DMS 273 treated with DMSO at 0.1 percent for 48 hours (cell line): ENCODE data around the gene SLC12A2.

Experiments
- DNase-seq: peaks from one replicate; lab custom pipeline; 2025; lab: John Stamatoyannopoulos, UW

Gene SLC12A2

GRCh38 chr5:128097224-128097623 is 13.7 kb downstream of the SLC12A2 start:
- DNase-seq: no peak

DNA sequence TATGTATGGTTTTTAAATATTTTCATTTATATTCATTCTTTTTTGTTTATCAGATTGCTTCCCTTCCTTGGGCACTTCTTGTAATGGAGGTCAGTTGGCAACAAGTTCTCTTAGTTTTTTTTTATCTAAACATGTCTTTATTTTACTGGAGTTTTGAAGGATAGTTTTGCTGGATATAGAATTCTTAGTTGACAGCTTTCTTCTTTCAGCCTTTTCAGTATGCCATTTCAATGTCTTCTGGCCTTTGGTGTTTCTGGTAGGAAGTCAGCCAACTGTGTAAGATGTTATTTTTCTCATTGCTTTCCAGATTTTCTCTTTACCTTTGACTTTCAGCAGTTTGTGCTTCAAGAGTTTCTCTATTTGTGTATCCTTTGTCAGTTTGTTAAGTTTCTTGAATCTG is 14.2 kb downstream of the SLC12A2 start:
- DNase-seq: no peak

GRCh38 chr5:128099944-128100343 is 16.4 kb downstream of the SLC12A2 start:
- DNase-seq: no peak

- no peak for DNase-seq
Observed at GRCh38 chr5:128100860-128101557, 17.4 kb downstream of the SLC12A2 start.

GRCh38 chr5:128101676-128102075 is 18.1 kb downstream of the SLC12A2 start:
- DNase-seq: peak; percentile 49

GRCh38 chr5:128105203-128105602 is 21.6 kb downstream of the SLC12A2 start:
- no peak for DNase-seq

DNA sequence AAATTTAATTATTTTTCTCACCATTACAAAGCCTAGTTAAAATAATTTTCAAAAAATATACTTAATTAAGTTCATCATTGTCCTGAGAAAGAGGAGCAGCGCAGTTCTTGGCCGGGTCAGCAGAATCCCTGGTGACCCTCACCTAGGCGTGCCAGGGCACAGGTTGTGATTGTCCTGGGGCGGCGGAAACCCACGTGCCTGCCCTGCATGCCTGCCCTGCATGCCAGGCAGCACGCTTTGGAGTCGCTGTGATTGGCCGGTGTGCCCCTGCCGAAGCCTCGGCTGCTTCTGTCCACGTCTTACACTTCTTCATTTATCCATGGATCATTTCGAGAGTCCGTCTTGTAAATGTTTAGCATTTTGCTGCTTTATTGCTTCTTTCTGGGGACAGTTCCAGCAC is 25.6 kb downstream of the SLC12A2 start:
- no peak for DNase-seq

DNA sequence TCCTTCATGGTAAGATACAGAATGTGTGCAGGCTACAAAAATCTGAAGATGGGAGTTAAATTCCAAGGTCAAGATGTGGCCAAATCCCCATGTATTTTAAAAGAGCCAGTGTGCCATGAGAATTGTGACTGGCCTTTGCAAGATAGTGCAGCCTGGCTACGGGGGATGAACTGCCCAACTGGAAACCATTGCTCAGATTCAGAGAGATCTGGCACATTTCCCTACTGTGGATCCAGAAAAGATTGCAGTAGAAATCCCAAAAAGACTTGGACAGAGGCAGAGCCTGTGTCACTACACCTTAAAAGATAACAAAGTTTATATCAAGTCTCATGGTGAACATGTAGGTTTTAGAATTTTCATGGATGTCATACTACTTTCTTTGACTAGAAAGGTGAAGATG is 26.2 kb downstream of the SLC12A2 start:
- DNase-seq: no peak

GRCh38 chr5:128111818-128112448 is 28.4 kb downstream of the SLC12A2 start:
- no peak for DNase-seq

GRCh38 chr5:128116445-128116844 is 32.9 kb downstream of the SLC12A2 start:
- DNase-seq: no peak

DNA sequence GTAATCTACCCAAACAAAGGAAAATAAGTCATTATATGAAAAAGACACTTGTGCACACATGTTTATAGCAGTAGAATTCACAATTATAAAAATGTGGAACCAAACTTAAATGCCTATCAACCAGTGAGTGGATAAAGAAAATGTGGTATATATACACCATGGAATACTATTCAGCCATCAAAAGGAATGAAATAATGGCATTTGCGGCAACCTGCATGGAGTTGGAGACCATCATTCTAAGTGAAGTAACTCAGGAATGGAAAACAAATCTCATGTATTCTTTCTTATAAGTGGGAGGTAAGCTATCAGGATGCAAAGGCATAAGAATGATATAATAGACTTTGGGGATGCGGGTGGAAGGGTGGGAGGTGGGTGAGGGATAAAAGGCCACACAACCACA is 34.6 kb downstream of the SLC12A2 start:
- DNase-seq: no peak

- no peak for DNase-seq
Observed at GRCh38 chr5:128121651-128122050, 38.1 kb downstream of the SLC12A2 start.

GRCh38 chr5:128123936-128124335 is 40.4 kb downstream of the SLC12A2 start:
- no peak for DNase-seq

- DNase-seq: no peak
Observed at GRCh38 chr5:128126241-128126640, 42.7 kb downstream of the SLC12A2 start.

- no peak for DNase-seq
Observed at GRCh38 chr5:128132499-128132898, 48.9 kb downstream of the SLC12A2 start.

DNA sequence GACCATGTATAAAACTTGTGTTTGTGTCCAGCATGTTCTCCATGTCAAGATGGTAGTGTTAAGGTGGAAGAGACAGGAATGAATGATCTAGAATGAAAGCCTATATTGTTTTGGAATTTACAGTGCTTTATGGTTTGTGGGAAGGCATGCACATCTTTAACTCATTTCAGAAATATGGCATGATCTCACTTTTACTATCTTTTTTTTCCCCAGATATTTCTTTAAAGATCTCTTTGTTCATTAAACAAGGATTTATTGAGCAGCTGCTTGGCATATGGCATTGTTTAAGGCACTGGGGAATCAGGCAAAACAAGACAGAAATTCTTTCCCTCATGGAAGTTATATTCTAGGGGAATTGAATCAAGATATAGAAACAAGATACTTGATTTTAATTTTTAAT is 51.7 kb downstream of the SLC12A2 start:
- no peak for DNase-seq

- DNase-seq: no peak
Observed at GRCh38 chr5:128143911-128144310, 60.3 kb downstream of the SLC12A2 start.

DNA sequence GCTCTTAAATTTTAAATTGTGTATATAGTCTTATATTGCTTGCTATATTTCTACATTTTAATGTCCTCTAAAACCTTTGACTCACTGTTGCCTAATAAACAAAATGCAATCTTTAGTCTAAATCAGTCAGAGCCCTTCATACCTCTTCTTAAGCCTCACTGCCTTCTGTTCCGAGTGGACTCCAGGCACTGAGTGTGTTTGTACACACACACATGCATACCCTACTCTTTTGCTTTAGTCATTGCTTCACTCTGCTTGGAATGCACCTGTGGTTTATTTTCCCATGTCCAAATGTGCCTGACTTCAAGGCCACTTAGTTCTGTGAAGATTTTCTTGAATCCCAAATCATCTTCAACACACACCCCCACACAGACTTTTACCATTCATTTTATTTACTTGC is 60.9 kb downstream of the SLC12A2 start:
- no peak for DNase-seq

GRCh38 chr5:128146671-128147070 is 63.1 kb downstream of the SLC12A2 start:
- DNase-seq: no peak

GRCh38 chr5:128154943-128155342 is 71.4 kb downstream of the SLC12A2 start:
- DNase-seq: no peak

DNA sequence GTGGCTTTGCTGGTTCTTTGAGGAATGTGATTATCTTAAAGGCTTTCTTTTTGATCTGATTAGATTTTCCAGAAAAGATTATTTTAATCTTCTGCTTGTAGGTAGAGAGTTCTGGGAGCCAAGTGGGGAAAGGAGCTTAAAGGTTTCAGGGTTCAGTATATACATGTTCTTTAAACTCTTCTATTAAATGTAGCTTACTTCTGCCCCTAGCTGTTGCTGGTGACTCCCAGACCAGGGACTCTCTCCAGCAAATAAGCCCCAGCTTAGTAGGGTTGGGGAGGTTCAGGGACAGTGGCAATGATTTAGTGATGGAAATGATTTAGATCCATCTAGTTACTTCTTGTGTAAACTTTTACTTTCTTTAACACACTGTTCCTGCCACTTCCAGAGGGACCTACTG is 72.2 kb downstream of the SLC12A2 start:
- DNase-seq: no peak

- no peak for DNase-seq
Observed at GRCh38 chr5:128156521-128156920, 73.0 kb downstream of the SLC12A2 start.

GRCh38 chr5:128158342-128158741 is 74.8 kb downstream of the SLC12A2 start:
- no peak for DNase-seq

DNA sequence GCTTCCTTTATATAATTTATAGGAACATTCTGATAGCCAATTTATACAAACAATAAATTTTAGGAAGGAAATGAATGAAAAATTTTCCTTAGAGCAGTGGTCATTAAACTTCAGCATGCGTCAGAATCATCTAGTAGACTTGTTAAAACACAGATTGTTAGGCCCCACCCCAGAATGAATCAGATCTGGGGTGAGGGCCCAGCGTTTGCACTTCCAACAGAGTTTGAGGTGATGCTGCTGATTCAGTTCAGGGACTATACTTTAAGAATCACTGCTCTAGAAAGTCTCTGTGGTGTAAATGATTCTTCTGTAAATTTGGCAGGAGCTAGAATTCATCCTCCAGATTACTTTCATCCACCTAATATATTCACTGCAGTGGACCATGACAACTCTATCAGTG is 80.4 kb downstream of the SLC12A2 start:
- DNase-seq: no peak
